ENCODE data around the gene DIS3L.

DNA sequence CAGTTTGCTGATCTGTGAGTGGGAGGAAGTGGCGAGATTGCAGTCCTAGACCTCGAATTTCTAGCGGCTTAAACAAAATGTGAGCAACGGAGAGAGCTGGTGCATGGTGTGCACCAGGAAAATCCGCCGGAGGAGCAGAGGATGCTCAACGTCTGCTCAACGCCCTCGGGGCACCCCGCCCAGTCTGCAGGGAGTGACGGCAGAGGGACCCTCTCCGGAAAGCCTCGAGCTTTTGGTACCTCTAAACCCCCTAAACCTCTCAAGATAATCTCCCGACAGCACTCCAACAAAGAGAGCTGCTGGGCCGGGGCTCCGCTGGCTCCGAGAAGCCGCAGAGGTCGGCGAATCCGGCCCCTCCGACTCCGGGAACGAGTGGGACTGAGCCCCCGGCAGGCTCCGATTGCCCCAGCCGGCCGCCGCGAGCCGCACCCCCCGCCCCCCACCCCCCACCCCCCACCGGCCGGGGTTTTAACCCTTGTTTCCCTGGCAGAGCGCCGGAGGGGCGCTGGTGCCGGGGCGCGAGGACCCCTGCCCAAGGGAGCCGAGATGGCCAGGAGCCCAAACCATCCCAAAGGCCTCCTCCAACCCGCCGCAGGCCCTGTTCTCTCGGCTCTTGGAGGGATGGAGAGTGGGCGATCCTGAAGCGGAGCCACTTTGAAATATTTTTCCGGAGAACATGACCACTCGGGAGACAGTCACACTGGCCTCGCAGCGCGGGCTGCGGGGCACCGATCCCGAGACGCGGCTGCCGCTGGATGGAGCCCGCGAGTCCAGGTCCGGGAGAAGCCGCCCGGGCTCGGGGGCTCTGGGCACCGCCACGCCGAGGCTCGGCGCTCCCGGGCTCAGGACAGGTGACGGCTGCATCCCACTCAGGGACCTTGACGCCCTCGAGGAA is 41.3 kb upstream of the DIS3L start:
- TF ChIP-seq CREM (CRISPR knock-in tag; IDR thresholded peaks at IDR 0.05): no peak
- TF ChIP-seq, protein P1, sequence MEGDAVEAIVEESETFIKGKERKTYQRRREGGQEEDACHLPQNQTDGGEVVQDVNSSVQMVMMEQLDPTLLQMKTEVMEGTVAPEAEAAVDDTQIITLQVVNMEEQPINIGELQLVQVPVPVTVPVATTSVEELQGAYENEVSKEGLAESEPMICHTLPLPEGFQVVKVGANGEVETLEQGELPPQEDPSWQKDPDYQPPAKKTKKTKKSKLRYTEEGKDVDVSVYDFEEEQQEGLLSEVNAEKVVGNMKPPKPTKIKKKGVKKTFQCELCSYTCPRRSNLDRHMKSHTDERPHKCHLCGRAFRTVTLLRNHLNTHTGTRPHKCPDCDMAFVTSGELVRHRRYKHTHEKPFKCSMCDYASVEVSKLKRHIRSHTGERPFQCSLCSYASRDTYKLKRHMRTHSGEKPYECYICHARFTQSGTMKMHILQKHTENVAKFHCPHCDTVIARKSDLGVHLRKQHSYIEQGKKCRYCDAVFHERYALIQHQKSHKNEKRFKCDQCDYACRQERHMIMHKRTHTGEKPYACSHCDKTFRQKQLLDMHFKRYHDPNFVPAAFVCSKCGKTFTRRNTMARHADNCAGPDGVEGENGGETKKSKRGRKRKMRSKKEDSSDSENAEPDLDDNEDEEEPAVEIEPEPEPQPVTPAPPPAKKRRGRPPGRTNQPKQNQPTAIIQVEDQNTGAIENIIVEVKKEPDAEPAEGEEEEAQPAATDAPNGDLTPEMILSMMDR (IDR thresholded peaks at IDR 0.05): 0 out of 2 replicates have a peak, but pooled peaks have one; percentile 23
- TF ChIP-seq, protein P2, sequence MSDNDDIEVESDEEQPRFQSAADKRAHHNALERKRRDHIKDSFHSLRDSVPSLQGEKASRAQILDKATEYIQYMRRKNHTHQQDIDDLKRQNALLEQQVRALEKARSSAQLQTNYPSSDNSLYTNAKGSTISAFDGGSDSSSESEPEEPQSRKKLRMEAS (CRISPR knock-in tag; IDR thresholded peaks at IDR 0.05): no peak
- TF ChIP-seq, protein P3, sequence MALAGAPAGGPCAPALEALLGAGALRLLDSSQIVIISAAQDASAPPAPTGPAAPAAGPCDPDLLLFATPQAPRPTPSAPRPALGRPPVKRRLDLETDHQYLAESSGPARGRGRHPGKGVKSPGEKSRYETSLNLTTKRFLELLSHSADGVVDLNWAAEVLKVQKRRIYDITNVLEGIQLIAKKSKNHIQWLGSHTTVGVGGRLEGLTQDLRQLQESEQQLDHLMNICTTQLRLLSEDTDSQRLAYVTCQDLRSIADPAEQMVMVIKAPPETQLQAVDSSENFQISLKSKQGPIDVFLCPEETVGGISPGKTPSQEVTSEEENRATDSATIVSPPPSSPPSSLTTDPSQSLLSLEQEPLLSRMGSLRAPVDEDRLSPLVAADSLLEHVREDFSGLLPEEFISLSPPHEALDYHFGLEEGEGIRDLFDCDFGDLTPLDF (CRISPR knock-in tag; IDR thresholded peaks at IDR 0.05): no peak
- TF ChIP-seq, protein P4, sequence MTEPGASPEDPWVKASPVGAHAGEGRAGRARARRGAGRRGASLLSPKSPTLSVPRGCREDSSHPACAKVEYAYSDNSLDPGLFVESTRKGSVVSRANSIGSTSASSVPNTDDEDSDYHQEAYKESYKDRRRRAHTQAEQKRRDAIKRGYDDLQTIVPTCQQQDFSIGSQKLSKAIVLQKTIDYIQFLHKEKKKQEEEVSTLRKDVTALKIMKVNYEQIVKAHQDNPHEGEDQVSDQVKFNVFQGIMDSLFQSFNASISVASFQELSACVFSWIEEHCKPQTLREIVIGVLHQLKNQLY (CRISPR knock-in tag; IDR thresholded peaks at IDR 0.05): no peak
